NCI-H446 treated with DMSO at 0.1 percent for 48 hours (cell line): ENCODE results near the gene CFAP43.

ENCODE experiments used
- DNase-seq: peaks from one replicate; lab custom pipeline; 2025; lab: John Stamatoyannopoulos, UW

The CFAP43 gene

GRCh38 chr10:104231784-104232612 lies at the start of gene CFAP43:
CFAP43 (minus strand) TSS chr10:104232364; CDS start chr10:104232246, 118 bp downstream.
- DNase-seq, result peak; percentile 58

- no peak for DNase-seq
Measured at GRCh38 chr10:104281694-104282093, 49.5 kb upstream of the CFAP43 start.

GRCh38 chr10:104279550-104280259 lies 47.5 kb upstream of the CFAP43 start:
- no peak for DNase-seq

- DNase-seq, result no peak
Measured at GRCh38 chr10:104277785-104278184, 45.6 kb upstream of the CFAP43 start.

GRCh38 chr10:104276192-104276591 lies 44.0 kb upstream of the CFAP43 start:
- no peak for DNase-seq

GRCh38 chr10:104274762-104275721 lies 42.9 kb upstream of the CFAP43 start:
- no peak for DNase-seq

- DNase-seq, result no peak
Measured at GRCh38 chr10:104273899-104274575, 41.9 kb upstream of the CFAP43 start.

GRCh38 chr10:104273286-104273685 lies 41.1 kb upstream of the CFAP43 start:
- no peak for DNase-seq

GRCh38 chr10:104268713-104269645 lies 36.8 kb upstream of the CFAP43 start, which contains the start of gene GSTO2:
GSTO2 (plus strand) TSS chr10:104269184; CDS start chr10:104274916, 5,732 bp downstream.
- DNase-seq, result peak; percentile 94

- no peak for DNase-seq
Measured at GRCh38 chr10:104268405-104268712, 36.2 kb upstream of the CFAP43 start.

GRCh38 chr10:104267721-104268404 lies 35.7 kb upstream of the CFAP43 start:
- no peak for DNase-seq

- no peak for DNase-seq
Measured at GRCh38 chr10:104264783-104265182, 32.6 kb upstream of the CFAP43 start.

GRCh38 chr10:104262055-104262454 lies 29.9 kb upstream of the CFAP43 start:
- peak; percentile 23 for DNase-seq

GRCh38 chr10:104260775-104261115 lies 28.6 kb upstream of the CFAP43 start:
- no peak for DNase-seq

- DNase-seq, result no peak
Measured at GRCh38 chr10:104259999-104260774, 28.0 kb upstream of the CFAP43 start.

GRCh38 chr10:104259456-104259855 lies 27.3 kb upstream of the CFAP43 start:
- DNase-seq, result no peak

- no peak for DNase-seq
Measured at GRCh38 chr10:104258209-104258608, 26.0 kb upstream of the CFAP43 start.

- DNase-seq, result no peak
Measured at GRCh38 chr10:104257235-104257634, 25.1 kb upstream of the CFAP43 start.

GRCh38 chr10:104256335-104256961 lies 24.3 kb upstream of the CFAP43 start:
- DNase-seq, result no peak
